ENCODE data around the gene TRIM28. TPM values are rescaled to one million over a fixed set of nuclear protein-coding genes. Genes with fewer than 3 reads are reported as not detected.

The TRIM28 gene
- total RNA-seq, 1 experiment from 2014 or later: 1,221 TPM

- TF ChIP-seq ZSCAN18 (CRISPR knock-in tag; IDR thresholded peaks at IDR 0.05): no peak
- no peak for TF ChIP-seq MLX (CRISPR knock-in tag; IDR thresholded peaks at IDR 0.05)
- TF ChIP-seq RORB (CRISPR knock-in tag; IDR thresholded peaks at IDR 0.05): no peak
- TF ChIP-seq, protein P1, sequence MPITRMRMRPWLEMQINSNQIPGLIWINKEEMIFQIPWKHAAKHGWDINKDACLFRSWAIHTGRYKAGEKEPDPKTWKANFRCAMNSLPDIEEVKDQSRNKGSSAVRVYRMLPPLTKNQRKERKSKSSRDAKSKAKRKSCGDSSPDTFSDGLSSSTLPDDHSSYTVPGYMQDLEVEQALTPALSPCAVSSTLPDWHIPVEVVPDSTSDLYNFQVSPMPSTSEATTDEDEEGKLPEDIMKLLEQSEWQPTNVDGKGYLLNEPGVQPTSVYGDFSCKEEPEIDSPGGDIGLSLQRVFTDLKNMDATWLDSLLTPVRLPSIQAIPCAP (CRISPR knock-in tag; IDR thresholded peaks at IDR 0.05): no peak
- TF ChIP-seq, protein P2, sequence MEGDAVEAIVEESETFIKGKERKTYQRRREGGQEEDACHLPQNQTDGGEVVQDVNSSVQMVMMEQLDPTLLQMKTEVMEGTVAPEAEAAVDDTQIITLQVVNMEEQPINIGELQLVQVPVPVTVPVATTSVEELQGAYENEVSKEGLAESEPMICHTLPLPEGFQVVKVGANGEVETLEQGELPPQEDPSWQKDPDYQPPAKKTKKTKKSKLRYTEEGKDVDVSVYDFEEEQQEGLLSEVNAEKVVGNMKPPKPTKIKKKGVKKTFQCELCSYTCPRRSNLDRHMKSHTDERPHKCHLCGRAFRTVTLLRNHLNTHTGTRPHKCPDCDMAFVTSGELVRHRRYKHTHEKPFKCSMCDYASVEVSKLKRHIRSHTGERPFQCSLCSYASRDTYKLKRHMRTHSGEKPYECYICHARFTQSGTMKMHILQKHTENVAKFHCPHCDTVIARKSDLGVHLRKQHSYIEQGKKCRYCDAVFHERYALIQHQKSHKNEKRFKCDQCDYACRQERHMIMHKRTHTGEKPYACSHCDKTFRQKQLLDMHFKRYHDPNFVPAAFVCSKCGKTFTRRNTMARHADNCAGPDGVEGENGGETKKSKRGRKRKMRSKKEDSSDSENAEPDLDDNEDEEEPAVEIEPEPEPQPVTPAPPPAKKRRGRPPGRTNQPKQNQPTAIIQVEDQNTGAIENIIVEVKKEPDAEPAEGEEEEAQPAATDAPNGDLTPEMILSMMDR (IDR thresholded peaks at IDR 0.05): no peak
- TF ChIP-seq SP1 (CRISPR knock-in tag; conservative IDR thresholded peaks at IDR 0.05): no peak
- no peak for TF ChIP-seq CBFB (CRISPR knock-in tag; IDR thresholded peaks at IDR 0.05; ENCODE audit: low read depth)
- no peak for TF ChIP-seq PRRX2 (CRISPR knock-in tag; IDR thresholded peaks at IDR 0.05)
Observed at GRCh38 chr19:58514564-58515022, 29.3 kb upstream of the TRIM28 start (continued).

- Mint-ChIP-seq H3K4me1 (peaks cover 34% of the 10 kb centered on the region), H3K4me3 (peak overlapping the region; percentile 75), H3K27ac (peak overlapping the region; percentile 65), H3K9me3 (no peaks in the 10 kb centered on the region), H3K27me3 (ENCODE audit: low read depth) (peaks cover 6% of the 10 kb centered on the region), H3K36me3 (peaks cover 5% of the 10 kb centered on the region)
- DNase-seq (ENCODE audit: low spot score): no peak
- ChIA-PET POLR2A (no interaction called here), CTCF (interaction anchor here (1.9 to 6.5 kb wide), 3 partner anchors 30 to 168 kb away, joined by 7 to 60 read pairs (median 33); partner anchors contain the start of gene TRIM28)
- no peak for TF ChIP-seq SOX15 (CRISPR knock-in tag; IDR thresholded peaks at IDR 0.05)
- TF ChIP-seq ZNF416 (CRISPR knock-in tag; IDR thresholded peaks at IDR 0.05): no peak
- no peak for ATAC-seq
Observed at GRCh38 chr19:58515259-58515658, 28.6 kb upstream of the TRIM28 start.

- Mint-ChIP-seq H3K36me3 (peaks cover 5% of the 10 kb centered on the region), H3K4me1 (peaks cover 40% of the 10 kb centered on the region), H3K27ac (no peak overlapping the region), H3K27me3 (ENCODE audit: low read depth) (peaks cover 5% of the 10 kb centered on the region), H3K9me3 (no peaks in the 10 kb centered on the region), H3K4me3 (peak overlapping the region; percentile 75; the same call in 1 of the 2 replicates)
- DNase-seq (ENCODE audit: low spot score) (no peak), ATAC-seq (no peak)
- ChIA-PET CTCF (interaction anchor here (1.1 to 6.5 kb wide), 5 partner anchors 22 to 65 kb away, joined by 3 to 60 read pairs (median 20); partner anchors contain the start of gene TRIM28), POLR2A (no interaction called here)
- TF ChIP-seq ZNF317 (CRISPR knock-in tag; IDR thresholded peaks at IDR 0.05; ENCODE audit: borderline replicate concordance, low read depth): no peak
- TF ChIP-seq TP53 (CRISPR knock-in tag; IDR thresholded peaks at IDR 0.05): no peak
- TF ChIP-seq KAT7 (CRISPR knock-in tag; IDR thresholded peaks at IDR 0.05; ENCODE audit: borderline replicate concordance): no peak
- no peak for TF ChIP-seq AFF4 (CRISPR knock-in tag; IDR thresholded peaks at IDR 0.05; ENCODE audit: borderline replicate concordance)
- TF ChIP-seq, protein P3, sequence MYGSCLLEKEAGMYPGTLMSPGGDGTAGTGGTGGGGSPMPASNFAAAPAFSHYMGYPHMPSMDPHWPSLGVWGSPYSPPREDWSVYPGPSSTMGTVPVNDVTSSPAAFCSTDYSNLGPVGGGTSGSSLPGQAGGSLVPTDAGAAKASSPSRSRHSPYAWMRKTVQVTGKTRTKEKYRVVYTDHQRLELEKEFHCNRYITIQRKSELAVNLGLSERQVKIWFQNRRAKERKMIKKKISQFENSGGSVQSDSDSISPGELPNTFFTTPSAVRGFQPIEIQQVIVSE (CRISPR knock-in tag; IDR thresholded peaks at IDR 0.05; ENCODE audit: borderline replicate concordance): no peak
- TF ChIP-seq GABPB1 (CRISPR knock-in tag; IDR thresholded peaks at IDR 0.05): no peak
- TF ChIP-seq ZNF121 (CRISPR knock-in tag; IDR thresholded peaks at IDR 0.05): no peak
- TF ChIP-seq ZNF232 (CRISPR knock-in tag; IDR thresholded peaks at IDR 0.05): no peak
- TF ChIP-seq, protein P1 (CRISPR knock-in tag; IDR thresholded peaks at IDR 0.05): no peak
- TF ChIP-seq TCF7 (CRISPR knock-in tag; IDR thresholded peaks at IDR 0.05; ENCODE audit: low read depth): no peak
- TF ChIP-seq PRRX2 (CRISPR knock-in tag; IDR thresholded peaks at IDR 0.05): no peak
- TF ChIP-seq, protein P4, sequence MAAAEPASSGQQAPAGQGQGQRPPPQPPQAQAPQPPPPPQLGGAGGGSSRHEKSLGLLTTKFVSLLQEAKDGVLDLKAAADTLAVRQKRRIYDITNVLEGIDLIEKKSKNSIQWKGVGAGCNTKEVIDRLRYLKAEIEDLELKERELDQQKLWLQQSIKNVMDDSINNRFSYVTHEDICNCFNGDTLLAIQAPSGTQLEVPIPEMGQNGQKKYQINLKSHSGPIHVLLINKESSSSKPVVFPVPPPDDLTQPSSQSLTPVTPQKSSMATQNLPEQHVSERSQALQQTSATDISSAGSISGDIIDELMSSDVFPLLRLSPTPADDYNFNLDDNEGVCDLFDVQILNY (CRISPR knock-in tag; IDR thresholded peaks at IDR 0.05): no peak
Observed at GRCh38 chr19:58516246-58516836, 27.5 kb upstream of the TRIM28 start.
